Endothelial cell of umbilical vein (primary cell): Measurements from ENCODE around the gene APRT.
"Not testable (repeated sequence)": the region's sequence is repeated elsewhere in the genome, so short reads cannot be mapped to it uniquely, and the experiment has no call there.

Experiments used
- EZH2 ChIP-seq: IDR thresholded peaks from 2 replicates; pipeline ENCODE4 v1.6.1; 2012; ENCODE audit warnings: borderline replicate concordance, low read depth, mild to moderate bottlenecking, moderate library complexity, low read length, inconsistent platforms; ENCODE audit not compliant: severe bottlenecking
- FOS ChIP-seq: IDR thresholded peaks from 2 replicates; pipeline ENCODE4 v1.6.1; 2011; ENCODE audit warnings: mild to moderate bottlenecking, low read length, moderate library complexity, borderline replicate concordance; ENCODE audit not compliant: insufficient read depth
- GATA2 ChIP-seq: IDR thresholded peaks from 2 replicates; pipeline ENCODE4 v1.7.0; 2011; ENCODE audit warnings: low read depth, mild to moderate bottlenecking, moderate library complexity, mixed read lengths, low read length; ENCODE audit not compliant: insufficient read length, insufficient read depth
- POLR2A ChIP-seq: IDR thresholded peaks from 2 replicates; pipeline ENCODE4 v1.6.1; 2012; ENCODE audit warnings: low read depth, mild to moderate bottlenecking, control low read depth, low read length
- POLR2AphosphoS5 ChIP-seq: IDR thresholded peaks from 2 replicates; pipeline ENCODE4 v1.6.1; 2012; ENCODE audit warnings: low read depth, mild to moderate bottlenecking, control low read depth, low read length, moderate library complexity; ENCODE audit not compliant: insufficient read depth
- TF ChIP-seq, protein P1 (sequence below), 2 donors: IDR thresholded peaks; 1 replicate in 1 of 2; 2 replicates in 1 of 2; pipeline ENCODE4 v1.5.1; 2011; ENCODE audit warnings: low read length in 2 of 2, mild to moderate bottlenecking in 2 of 2, moderate library complexity in 2 of 2, control low read depth in 1 of 2, inconsistent platforms in 1 of 2, low read depth in 1 of 2; ENCODE audit not compliant: insufficient read depth in 1 of 2; ENCODE audit errors: extremely low read depth in 1 of 2
- TF ChIP-seq, protein P2 (sequence below): IDR thresholded peaks from 2 replicates; pipeline ENCODE4 v1.6.1; 2011; ENCODE audit not compliant: insufficient read depth, insufficient read length

DNA sequence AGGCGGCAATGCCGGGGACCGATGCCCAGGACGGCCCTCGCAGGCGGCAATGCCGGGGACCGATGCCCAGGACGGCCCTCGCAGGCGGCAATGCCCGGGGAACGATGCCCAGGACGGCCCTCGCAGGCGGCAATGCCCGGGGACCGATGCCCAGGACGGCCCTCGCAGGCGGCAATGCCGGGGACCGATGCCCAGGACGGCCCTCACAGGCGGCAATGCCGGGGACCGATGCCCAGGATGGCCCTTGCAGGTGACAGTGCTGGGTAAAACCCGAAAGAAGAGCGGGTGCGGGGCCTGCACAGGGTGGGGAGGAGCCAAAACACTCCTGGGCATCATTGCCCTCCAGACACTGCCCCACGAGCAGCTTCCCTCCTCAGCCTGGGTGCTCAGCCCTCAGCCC is 11.9 kb upstream of the APRT start:
- TF ChIP-seq, protein P1, sequence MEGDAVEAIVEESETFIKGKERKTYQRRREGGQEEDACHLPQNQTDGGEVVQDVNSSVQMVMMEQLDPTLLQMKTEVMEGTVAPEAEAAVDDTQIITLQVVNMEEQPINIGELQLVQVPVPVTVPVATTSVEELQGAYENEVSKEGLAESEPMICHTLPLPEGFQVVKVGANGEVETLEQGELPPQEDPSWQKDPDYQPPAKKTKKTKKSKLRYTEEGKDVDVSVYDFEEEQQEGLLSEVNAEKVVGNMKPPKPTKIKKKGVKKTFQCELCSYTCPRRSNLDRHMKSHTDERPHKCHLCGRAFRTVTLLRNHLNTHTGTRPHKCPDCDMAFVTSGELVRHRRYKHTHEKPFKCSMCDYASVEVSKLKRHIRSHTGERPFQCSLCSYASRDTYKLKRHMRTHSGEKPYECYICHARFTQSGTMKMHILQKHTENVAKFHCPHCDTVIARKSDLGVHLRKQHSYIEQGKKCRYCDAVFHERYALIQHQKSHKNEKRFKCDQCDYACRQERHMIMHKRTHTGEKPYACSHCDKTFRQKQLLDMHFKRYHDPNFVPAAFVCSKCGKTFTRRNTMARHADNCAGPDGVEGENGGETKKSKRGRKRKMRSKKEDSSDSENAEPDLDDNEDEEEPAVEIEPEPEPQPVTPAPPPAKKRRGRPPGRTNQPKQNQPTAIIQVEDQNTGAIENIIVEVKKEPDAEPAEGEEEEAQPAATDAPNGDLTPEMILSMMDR (IDR thresholded peaks at IDR 0.05; ENCODE audit: extremely low read depth in 1 of 2, insufficient read depth in 1 of 2, low read depth in 1 of 2, low read length in 2 of 2), result not testable (repeated sequence)
- not testable (repeated sequence) for TF ChIP-seq POLR2A, FOS, POLR2AphosphoS5, EZH2, GATA2
- TF ChIP-seq, protein P2, sequence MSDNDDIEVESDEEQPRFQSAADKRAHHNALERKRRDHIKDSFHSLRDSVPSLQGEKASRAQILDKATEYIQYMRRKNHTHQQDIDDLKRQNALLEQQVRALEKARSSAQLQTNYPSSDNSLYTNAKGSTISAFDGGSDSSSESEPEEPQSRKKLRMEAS, result not testable (repeated sequence)
